Transverse colon (tissue), 4 donors: Measurements from ENCODE around the gene SSR4.

Source experiments
- CTCF ChIP-seq, 5 experiments: fragments of 200-600 bp in 3 of 5; fragments of 450-650 bp in 2 of 5; sonication (generic) in 3 of 5; IDR thresholded peaks; 1 replicate in 2 of 5; 2 replicates in 3 of 5; pipeline ENCODE4 v1.5.1; 2016 to 2017; ENCODE audit warnings: antibody characterized with exemption in 5 of 5, inconsistent platforms in 3 of 5, mild to moderate bottlenecking in 2 of 5, moderate library complexity in 1 of 5
- POLR2AphosphoS5 ChIP-seq, 3 donors: sonication (generic); formaldehyde crosslinking; IDR thresholded peaks; one replicate each; pipeline ENCODE4 v1.6.1; 2016; ENCODE audit warnings: antibody characterized with exemption in 3 of 3

GRCh38 chrX:153786669-153787068 lies 7.8 kb upstream of the SSR4 start:
- no peak for TF ChIP-seq POLR2AphosphoS5 (IDR thresholded peaks at IDR 0.05)
- no peak for TF ChIP-seq CTCF (IDR thresholded peaks at IDR 0.05)
